Caco-2 (cell line): ENCODE measurements around the gene BCL2L13. TPM values are rescaled to one million over a fixed set of nuclear protein-coding genes. Genes with fewer than 3 reads are reported as not detected.
A peak's percentile ranks its signal among the peaks of the same experiment; 100 is the strongest.

Experiments used
- BruUV-seq: library from RNA; stranded (reverse); fragments of 400-500 nt; replicated peaks from 2 replicates; lab custom pipeline; 2021; lab: Mats Ljungman, UMichigan
- CTCF ChIA-PET: fragments of 300-600 bp; sonication (Branson Sonifier 250); formaldehyde crosslinking; loops from one replicate; lab custom pipeline; 2022; ENCODE audit warnings: antibody characterized with exemption; lab: Charles Lee
- POLR2A ChIA-PET: fragments of 300-600 bp; sonication (Branson Sonifier 250); formaldehyde crosslinking; loops from one replicate; lab custom pipeline; 2022; ENCODE audit warnings: antibody characterized with exemption; lab: Charles Lee
- DNase-seq, 2 experiments: peaks; one replicate each; pipeline versions ENCODE4 v3.0.0 to v3.0.0-alpha.2; 2020 to 2022
- H3K27me3 ChIP-seq: replicated peaks from 2 replicates; pipeline ENCODE4 v1.6.0; 2011; ENCODE audit warnings: low read length; ENCODE audit not compliant: control insufficient read depth, insufficient read depth
- H3K36me3 ChIP-seq: 2 replicates; pipeline ENCODE4 v1.5.1; 2011; ENCODE audit warnings: low read length; ENCODE audit not compliant: control insufficient read depth, insufficient read depth
- H3K4me1 ChIP-seq: fragments of 250-450 bp; sonication (Bioruptor Pico); 2 replicates; pipeline ENCODE4 v1.5.1; 2020; ENCODE audit warnings: mild to moderate bottlenecking
- H3K4me3 ChIP-seq: 2 replicates; pipeline ENCODE4 v1.5.1; 2011; ENCODE audit warnings: low read depth, mild to moderate bottlenecking, control low read depth, low read length
- H3K9me3 ChIP-seq: fragments of 250-450 bp; sonication (Bioruptor Pico); 2 replicates; pipeline ENCODE4 v1.5.1; 2020; ENCODE audit warnings: mild to moderate bottlenecking, moderate library complexity
- H3K27ac Mint-ChIP-seq: one replicate; pipeline ENCODE4 v1.8.0; 2022; ENCODE audit warnings: mixed read lengths; ENCODE audit not compliant: unreplicated experiment
- H3K27me3 Mint-ChIP-seq: one replicate; pipeline ENCODE4 v1.8.0; 2022; ENCODE audit warnings: mixed read lengths; ENCODE audit not compliant: insufficient read depth, unreplicated experiment
- H3K36me3 Mint-ChIP-seq: one replicate; pipeline ENCODE4 v1.8.0; 2022; ENCODE audit warnings: mild to moderate bottlenecking, mixed read lengths; ENCODE audit not compliant: insufficient read depth, unreplicated experiment
- H3K4me1 Mint-ChIP-seq: one replicate; pipeline ENCODE4 v1.8.0; 2022; ENCODE audit warnings: low read depth, mixed read lengths; ENCODE audit not compliant: unreplicated experiment
- H3K4me3 Mint-ChIP-seq: one replicate; pipeline ENCODE4 v1.8.0; 2022; ENCODE audit warnings: mild to moderate bottlenecking, moderate library complexity, mixed read lengths; ENCODE audit not compliant: unreplicated experiment
- H3K9me3 Mint-ChIP-seq: one replicate; pipeline ENCODE4 v1.8.0; 2022; ENCODE audit warnings: mixed read lengths; ENCODE audit not compliant: unreplicated experiment
- CTCF ChIP-seq, 2 experiments: fragments of 200-600 bp in 1 of 2; IDR thresholded peaks; 1 replicate in 1 of 2; 2 replicates in 1 of 2; pipeline versions ENCODE4 v1.5.1 to v1.8.0; 2011 to 2022; ENCODE audit warnings: antibody characterized with exemption in 1 of 2, control low read depth in 1 of 2, inconsistent platforms in 1 of 2, low read depth in 1 of 2, low read length in 1 of 2, mild to moderate bottlenecking in 1 of 2, moderate library complexity in 1 of 2; ENCODE audit not compliant: insufficient read depth in 1 of 2, severe bottlenecking in 1 of 2, unreplicated experiment in 1 of 2
- intact Hi-C: fragments of 100-400 bp; cut with micrococcal nuclease; formaldehyde crosslinking; loops from one replicate; pipeline ENCODE4 v1.10.0; 2022; ENCODE audit not compliant: unreplicated experiment
- total RNA-seq: library from RNA; stranded (reverse); gene quantifications from 2 replicates; pipeline ENCODE4 v1.2.3, GENCODE V29; 2022

The BCL2L13 gene
- total RNA-seq, 1 experiment from 2014 or later = 34.3 TPM

DNA sequence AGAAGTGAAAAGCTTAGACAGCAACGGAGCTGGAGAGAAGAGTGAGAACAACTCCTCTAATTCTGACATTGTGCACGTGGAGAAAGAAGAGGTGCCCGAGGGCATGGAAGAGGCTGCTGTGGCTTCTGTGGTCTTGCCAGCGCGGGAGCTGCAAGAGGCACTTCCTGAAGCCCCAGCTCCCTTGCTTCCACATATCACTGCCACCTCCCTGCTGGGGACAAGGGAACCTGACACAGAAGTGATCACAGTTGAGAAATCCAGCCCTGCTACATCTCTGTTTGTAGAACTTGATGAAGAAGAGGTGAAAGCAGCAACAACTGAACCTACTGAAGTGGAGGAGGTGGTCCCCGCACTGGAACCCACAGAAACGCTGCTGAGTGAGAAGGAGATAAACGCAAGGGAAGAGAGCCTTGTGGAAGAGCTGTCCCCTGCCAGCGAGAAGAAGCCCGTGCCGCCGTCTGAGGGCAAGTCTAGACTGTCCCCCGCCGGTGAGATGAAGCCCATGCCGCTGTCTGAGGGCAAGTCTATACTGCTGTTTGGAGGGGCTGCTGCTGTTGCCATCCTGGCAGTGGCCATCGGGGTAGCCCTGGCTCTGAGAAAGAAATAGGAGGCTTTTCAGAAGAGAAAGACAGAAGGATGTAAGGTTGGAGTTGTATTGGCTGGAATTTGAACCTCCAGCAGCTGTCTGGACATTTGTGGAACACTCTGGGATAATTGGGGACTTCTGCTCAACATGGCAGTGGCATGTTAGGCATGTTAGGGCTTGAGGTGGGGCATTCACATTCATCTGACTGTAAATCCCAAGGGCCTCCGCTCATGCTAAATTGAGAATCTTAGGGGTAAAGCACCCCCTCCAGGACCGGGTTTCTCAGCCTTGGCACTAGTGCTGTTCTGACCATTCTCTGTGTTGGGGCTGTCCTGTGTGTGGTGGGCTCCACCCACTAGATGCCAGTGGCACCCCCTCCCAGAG lies 88.7 kb downstream of the BCL2L13 start:
- POLR2A ChIA-PET = no interaction called here
- Mint-ChIP-seq H3K9me3 (no peaks in the 10 kb centered on the region), H3K27ac (no peak overlapping the region), H3K36me3 (peaks cover 25% of the 10 kb centered on the region), H3K4me1 (peaks cover 8% of the 10 kb centered on the region), H3K27me3 (no peaks in the 10 kb centered on the region), H3K4me3 (no peak overlapping the region)
- Histone ChIP-seq H3K27me3 (no peaks in the 10 kb centered on the region), H3K36me3 (no peaks in the 10 kb centered on the region), H3K9me3 (no peaks in the 10 kb centered on the region), H3K4me3 (no peak overlapping the region), H3K4me1 (0 out of 2 replicates have a peak, but pooled peaks cover 6% of the 10 kb centered on the region)
- BruUV-seq = no TSS peak
- CTCF ChIA-PET = no interaction called here
- intact Hi-C loops = no loop called here
- no peak for TF ChIP-seq CTCF (IDR thresholded peaks at IDR 0.05; ENCODE audit: insufficient read depth in 1 of 2, low read depth in 1 of 2, low read length in 1 of 2, severe bottlenecking in 1 of 2, unreplicated experiment in 1 of 2)
- DNase-seq = no peak

DNA sequence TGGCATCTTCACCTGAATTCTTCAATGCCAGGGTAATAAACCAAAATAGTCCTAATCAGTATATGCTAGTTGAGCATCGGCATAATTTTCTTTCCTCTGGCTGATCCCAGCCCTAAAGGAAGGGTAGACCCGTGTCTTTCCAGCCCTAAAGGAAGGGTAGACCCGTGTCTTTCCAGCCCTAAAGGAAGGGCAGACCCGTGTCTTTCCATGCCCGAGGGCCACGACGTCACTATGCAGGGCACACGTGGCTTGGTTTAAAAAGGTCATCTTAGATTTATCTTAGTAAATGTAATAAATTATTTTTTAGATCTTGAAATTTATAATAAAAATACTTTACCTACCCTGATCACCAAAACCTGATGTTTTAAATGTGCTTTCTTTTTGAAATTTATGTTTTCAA lies 90.2 kb downstream of the BCL2L13 start:
- no peaks in the 10 kb centered on the region for H3K36me3 ChIP-seq
- Mint-ChIP-seq H3K4me1 (peaks cover 8% of the 10 kb centered on the region), H3K27me3 (no peaks in the 10 kb centered on the region), H3K9me3 (no peaks in the 10 kb centered on the region), H3K4me3 (no peak overlapping the region), H3K27ac (no peak overlapping the region), H3K36me3 (peaks cover 25% of the 10 kb centered on the region)
- ChIA-PET CTCF (no interaction called here), POLR2A (no interaction called here)
- BruUV-seq = TSS peak; percentile 48
- TF ChIP-seq CTCF (IDR thresholded peaks at IDR 0.05; ENCODE audit: insufficient read depth in 1 of 2, low read depth in 1 of 2, low read length in 1 of 2, severe bottlenecking in 1 of 2, unreplicated experiment in 1 of 2) = no peak
- H3K4me3 ChIP-seq = no peak overlapping the region
- H3K4me1 ChIP-seq = 0 out of 2 replicates have a peak, but pooled peaks cover 6% of the 10 kb centered on the region
- H3K9me3 ChIP-seq = no peaks in the 10 kb centered on the region
- H3K27me3 ChIP-seq = no peaks in the 10 kb centered on the region
- no peak for DNase-seq
- intact Hi-C loops = no loop called here

GRCh38 chr22:17729561-17729960 lies 91.0 kb downstream of the BCL2L13 start:
- DNase-seq = no peak
- ChIA-PET CTCF (interaction anchor here (0.8 kb wide), 1 partner anchor 171 kb away, joined by 4 read pairs; no protein-coding TSS in a partner anchor), POLR2A (no interaction called here)
- intact Hi-C loops = no loop called here
- Mint-ChIP-seq H3K4me3 (no peak overlapping the region), H3K27ac (no peak overlapping the region), H3K27me3 (no peaks in the 10 kb centered on the region), H3K9me3 (no peaks in the 10 kb centered on the region), H3K36me3 (peaks cover 29% of the 10 kb centered on the region), H3K4me1 (peaks cover 8% of the 10 kb centered on the region)
- Histone ChIP-seq H3K4me3 (no peak overlapping the region), H3K4me1 (0 out of 2 replicates have a peak, but pooled peaks cover 6% of the 10 kb centered on the region), H3K9me3 (no peaks in the 10 kb centered on the region), H3K36me3 (no peaks in the 10 kb centered on the region), H3K27me3 (no peaks in the 10 kb centered on the region)
- BruUV-seq = no TSS peak
- TF ChIP-seq CTCF (IDR thresholded peaks at IDR 0.05; ENCODE audit: insufficient read depth in 1 of 2, low read depth in 1 of 2, low read length in 1 of 2, severe bottlenecking in 1 of 2, unreplicated experiment in 1 of 2) = no peak
